GM18519 (cell line): ENCODE measurements around the gene TMEM209.
"Not testable (repeated sequence)": the region's sequence is repeated elsewhere in the genome, so short reads cannot be mapped to it uniquely, and the experiment has no call there.

Experiments
- ATAC-seq: cut with Tn5 transposase; IDR thresholded peaks from one replicate; pipeline ENCODE4 v1.9.1; 2021; ENCODE audit warnings: mild to moderate bottlenecking, moderate library complexity; ENCODE audit not compliant: unreplicated experiment, low FRiP score

Gene TMEM209

DNA sequence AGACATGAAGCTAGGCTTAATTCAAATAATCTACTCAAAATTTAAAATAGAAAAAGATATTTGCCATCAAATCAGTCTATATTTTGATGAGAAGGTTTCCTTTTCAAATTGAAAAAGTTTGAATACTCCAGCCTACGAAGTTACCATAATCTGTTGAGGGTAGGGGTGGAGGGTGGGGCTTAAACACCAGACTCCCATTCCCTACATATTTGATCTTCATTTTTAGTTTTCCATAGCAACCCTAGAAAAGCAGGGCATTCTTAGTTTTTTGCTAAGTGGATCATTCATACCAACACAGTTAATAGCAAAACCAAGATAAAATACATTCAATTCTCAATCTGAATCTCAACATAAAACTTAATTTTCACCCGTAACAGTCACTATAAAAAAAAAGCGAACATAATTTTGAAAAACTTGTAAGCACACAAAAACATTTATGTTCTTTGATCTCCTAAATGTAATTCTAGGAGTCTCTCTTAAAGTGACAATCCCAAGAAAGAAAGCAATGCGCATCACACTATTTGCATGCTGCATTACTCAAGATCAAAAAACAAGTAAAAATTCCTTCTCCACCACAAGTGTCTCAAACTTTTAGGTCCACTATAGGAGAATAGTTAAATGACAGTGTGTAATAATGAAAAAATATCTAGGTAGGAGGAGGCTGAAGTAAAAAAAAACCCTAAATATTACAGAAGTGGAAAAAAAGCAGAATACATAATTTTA lies 30.8 kb downstream of the TMEM209 start:
- no peak for ATAC-seq

DNA sequence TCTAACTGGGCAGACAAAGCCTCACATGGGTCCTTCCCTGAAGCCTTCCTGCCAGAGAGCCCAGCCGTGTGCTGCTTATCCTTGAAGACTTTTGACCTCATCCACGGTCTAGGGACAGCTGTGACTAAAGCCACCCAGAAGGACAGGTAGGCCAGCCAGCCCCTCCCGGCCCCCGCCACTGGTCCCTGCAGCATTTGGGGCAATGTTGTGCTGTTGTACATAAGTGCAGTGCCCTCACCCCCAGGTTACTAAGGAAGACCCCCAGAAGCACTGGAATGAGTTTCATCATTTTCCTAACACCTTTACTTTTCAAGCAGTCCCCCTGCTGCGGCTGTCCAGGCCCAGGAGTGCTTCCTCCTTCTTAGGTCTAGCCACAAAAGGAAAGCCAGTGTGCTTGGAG lies 43.0 kb downstream of the TMEM209 start:
- ATAC-seq: no peak

DNA sequence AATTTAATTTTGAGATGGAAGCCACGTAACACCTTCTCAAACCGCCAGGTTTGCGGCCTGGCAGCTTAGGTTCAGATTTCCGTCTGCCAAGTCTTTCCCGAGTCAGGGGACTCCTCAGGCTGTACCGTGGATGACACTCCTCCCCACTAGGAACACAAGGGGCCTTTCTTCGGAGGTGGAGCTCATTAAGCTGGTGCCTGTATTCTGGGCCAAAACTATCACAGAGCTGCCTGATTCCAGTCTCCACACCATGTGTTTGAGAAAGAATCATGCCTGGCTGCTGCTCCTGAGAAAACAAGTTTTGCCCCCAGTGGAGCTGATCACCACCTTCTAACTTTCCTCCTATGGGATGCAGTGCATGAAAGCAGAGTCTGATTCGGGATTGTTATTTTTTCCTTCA lies 44.8 kb downstream of the TMEM209 start:
- no peak for ATAC-seq

DNA sequence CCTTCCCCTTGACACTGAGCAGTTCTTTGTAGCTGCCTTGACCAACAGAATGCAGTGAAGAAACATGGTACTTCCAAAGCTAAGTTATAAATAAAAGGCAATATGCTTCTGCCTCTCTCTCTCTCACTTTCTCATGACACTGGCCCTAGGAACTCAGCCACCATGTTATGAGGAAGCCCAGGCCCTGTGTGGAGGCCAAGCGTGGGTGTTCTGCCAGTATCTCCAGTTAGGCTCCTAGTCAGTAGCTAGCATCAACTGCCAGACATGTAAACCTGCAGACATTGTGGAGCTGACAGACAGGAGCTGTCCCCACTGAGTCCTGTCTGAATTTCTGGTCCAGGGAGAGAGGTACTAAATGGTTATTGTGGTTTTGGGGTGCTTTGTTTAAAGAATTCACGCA lies 45.2 kb downstream of the TMEM209 start:
- no peak for ATAC-seq

DNA sequence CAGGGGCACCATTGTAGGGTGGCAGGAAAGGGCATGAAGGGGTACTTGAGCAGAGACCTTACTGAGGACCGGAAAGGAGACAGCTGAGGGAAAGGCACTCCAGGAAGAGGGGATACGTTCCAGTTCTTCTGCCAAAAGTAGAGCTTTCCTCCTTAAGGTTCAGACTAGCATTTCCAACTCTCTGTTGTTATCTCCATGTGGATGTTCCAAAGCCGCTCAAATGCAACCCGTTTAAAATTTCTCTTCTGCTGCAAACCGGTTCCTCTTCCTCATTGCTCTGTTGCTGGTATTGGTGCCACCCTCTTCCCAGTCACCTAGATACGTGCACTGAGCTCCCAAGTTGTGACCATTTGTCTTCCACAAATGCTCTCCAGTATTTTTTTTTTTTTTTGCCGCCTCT lies 47.5 kb downstream of the TMEM209 start:
- no peak for ATAC-seq

DNA sequence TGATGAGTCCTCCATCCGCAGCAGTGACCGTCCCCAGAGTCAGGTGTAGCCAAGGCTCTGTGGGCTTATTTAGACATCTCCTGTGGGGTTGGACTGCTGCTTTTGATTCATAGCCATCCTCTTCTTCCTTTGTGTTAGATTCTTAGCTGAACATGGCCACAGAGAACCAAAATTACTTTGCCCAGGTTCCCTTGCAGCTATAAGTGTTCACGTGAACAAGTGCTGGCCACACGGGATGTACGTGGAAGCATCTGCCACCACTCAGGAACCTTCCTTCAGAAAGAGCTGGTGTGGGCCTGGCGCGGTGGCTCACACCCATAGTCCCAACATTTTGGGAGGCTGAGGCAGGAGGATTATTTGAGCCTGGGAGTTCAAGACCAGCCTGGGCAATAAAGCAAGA lies 49.1 kb downstream of the TMEM209 start:
- ATAC-seq: no peak

DNA sequence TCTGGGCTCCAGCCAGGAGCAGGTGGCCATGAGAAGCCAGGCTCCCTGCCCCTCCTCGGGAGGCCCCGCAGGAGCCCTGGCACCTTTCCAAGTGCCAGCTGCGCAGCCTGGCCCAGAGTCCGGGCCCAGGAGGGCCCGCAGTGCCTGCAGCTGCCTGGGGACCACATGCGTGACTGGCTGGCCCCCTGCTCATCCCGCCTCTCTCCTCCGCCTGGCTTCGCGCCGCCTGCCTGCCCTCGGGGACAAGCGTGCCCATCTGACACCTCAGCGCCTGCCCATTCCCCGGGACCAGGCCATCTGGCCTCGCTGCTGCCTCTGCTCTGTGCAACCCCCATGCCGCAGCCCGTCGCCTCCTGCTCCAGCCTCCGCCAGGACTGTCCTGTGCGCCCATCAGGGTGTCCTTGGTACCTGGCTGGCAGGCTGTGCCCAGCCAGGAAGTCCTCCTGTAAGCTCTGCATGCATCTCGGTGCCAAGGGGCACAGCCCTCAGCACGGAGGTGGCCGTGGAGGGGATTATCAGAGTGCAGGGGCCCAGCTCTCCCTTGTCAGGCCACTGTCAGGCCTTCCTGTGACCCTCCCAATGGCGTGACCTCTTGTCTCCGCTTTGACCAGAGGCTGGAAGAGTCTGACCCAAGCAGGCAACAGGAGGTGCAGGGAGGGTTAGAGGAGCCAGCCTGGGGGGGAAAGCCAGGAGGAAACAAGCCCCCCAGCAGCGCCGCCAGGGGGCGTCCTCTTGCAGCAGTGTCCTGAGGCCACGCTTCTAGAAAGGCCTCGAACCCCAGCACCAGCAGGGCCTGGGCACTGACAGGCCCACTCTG lies 50.5 kb downstream of the TMEM209 start:
- ATAC-seq: no peak

DNA sequence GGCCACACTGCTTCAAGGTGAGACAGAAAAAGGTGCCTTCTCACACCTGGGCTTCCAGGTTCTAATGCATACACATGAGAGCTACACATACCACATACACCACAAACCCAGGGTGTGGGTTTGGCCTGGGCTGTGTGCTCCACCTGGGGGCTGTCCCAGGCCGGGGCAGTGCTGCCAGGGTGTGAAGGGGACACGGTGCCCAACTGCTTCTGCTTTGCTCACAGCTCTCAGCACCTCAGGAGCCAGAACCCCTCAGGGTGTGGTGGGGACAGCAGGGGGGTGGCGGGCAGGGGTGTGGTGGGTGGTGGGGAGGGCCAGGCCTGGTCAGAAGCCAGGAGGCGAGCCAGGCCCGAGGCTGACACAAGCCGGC lies 51.1 kb downstream of the TMEM209 start:
- ATAC-seq: no peak

DNA sequence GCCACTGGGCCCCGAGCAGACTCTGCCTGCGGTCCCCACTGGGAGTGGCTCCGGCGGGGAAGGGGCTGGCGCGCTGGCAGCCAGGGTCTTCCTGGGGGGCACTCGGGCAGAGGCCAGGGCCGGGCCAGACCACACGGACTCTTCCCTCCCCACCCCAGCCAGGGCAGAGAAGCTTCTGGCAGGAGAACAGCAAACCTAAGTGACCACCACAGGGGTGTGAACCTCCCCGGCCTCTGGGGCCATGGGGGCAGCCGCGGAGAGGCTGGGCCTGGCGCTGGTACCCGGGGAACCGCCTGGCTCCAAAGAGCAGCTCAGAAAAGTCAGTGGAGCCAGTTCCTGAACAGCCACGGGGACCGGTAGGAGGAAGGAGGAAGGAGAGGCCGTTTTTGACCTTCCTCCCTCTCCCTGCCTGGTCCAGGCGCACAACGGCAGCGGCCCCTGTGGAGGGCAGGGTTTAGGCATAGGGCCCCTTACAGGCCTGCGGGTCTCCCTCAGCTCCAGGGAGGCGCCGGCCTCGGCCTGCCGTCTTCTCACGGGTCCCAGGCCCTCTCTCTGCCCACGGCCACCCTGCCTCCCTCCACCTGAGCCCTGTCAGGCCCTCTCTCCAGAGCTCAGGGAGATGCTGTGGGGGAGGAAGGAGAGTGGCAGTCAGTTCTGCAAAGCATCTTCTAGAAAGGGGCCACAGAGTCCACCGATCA lies 51.8 kb downstream of the TMEM209 start:
- no peak for ATAC-seq

DNA sequence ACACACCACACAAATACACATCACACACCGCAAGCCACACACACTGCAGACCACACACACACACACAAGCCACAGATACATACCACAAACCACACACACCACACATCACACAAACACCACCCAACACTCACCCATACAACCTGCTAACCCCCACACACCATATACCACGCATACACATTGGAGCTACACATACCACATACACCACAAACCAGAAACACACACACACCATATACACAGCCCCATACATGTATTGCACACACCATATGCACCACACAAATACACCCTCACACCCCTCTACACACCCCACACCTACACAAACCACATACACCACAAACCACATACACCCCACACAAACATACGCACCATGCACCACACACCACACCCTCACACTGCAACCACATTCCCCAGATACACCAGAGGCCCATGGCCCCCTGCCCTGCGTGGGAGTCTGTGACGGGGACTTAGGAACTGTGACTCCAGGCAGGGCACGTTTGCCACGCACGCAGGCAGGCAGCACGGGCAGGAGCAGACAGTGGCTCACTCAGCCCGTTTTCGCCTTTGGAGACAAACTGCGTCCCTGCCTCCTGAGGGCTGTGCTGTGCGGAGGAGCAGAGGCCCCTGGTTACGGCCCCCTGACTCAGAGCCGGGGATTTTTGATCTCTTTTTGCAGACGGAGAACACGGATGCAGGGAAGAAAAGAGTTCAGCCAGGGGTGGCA lies 52.6 kb downstream of the TMEM209 start:
- ATAC-seq: no peak

DNA sequence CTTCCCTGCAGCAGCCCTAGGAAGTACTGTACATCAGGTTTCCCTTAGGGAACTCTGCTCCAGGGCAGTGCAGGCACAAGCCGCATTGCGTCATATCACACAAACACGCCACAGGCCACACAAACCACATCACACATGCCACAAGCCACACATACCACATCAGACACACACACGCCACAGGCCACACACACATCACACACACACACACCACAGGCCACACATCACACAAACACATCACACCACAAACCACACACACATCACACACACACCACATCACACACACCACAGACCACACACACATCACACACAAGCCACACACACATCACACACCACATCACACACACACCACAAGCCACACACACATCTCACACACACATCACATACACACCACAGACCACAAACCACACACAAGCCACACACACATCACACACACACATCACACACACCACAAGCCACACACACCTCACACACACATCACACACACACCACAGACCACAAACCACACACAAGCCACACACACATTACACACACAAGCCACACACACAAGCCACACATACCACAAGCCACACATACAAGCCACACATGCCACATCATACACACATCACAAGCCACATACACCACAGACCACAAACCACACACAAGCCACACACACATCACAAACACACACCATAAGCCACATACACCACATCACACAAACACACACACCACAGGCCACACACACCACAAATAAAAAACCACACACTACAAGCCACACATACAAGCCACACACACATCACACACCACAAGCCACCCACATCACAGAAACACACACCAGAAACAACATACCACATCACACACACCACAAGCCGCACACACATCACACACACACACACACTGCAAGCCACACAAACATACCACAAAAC lies 53.4 kb downstream of the TMEM209 start:
- no peak for ATAC-seq

DNA sequence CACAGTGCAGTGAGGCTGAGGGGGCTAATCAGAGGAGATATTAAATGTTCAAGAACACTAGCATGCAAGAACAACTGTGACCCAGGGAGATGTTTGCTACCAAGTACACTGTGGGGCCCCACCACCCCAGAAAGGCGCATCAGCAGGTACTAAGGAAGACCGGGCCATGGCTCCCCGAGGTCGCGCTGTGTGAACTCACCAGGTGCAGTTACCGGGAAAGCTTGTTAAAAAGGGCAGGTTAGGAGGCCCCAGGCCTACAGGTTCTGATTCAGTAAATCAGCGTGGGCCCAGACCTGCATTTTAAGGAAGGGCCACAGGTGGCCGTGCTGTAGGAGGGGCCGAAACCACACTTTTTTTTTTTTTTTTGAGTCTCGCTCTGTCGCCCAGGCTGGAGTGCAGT lies 54.6 kb downstream of the TMEM209 start:
- ATAC-seq: no peak

DNA sequence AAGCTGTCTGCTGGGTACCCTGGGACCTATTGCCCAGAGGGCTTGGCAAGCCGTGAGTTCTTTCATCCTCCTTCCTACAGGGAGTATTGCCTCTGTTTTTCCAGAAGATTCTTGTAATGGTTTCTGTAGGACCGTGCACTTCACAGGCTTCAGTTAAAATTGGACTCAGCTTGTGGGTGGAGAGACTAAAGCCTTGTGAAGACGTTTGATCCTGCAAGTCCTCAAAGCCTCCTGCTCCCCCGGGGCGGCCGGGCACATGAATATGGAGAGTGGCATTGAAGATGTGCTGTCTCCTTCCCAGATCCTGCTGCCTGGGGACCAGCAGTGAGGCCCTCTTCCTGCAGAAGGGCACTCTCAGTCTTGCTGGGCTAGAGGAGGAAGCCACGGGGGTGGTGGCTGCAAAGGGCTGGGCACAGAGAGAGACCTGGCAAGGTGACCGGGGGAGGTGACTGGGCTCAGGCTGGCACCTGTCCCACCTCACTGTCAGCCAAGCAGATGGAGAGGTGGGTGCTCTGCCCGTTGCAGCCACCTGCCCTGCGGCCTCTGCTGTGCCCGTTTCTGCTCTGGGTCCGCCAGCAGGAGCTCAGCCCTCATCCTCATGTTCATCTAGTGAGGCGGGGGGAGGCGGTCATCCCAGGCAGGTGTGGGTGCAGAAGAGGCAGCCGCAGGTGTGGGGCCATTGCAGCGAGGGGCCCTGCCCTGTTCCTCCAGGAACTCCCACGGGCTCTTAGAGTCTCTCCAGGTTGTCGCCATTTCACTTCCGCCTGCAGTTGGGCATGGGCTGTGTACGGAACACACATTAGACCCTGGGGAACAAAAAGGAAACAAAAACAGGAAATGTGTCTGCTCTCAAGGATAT lies 55.7 kb downstream of the TMEM209 start:
- no peak for ATAC-seq

DNA sequence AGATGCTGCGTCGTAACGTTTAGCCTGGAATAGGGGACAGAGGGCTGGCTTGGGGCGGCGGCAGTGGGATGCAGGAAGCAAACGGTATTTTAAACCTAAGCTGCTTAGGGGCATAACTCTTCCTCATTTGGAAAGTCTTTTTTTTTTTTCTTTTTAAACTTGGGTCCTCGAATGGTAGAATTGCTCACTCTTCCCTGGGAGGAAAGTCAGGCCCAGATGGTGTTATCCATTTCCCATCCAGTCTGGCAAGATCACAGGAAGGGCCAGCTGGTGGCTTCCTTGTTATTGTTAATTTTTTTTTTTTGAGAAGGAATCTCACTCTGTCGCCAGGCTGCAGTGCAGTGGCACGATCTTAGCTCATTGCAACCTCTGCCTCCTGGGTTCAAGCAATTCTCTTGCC lies 56.6 kb downstream of the TMEM209 start:
- no peak for ATAC-seq

DNA sequence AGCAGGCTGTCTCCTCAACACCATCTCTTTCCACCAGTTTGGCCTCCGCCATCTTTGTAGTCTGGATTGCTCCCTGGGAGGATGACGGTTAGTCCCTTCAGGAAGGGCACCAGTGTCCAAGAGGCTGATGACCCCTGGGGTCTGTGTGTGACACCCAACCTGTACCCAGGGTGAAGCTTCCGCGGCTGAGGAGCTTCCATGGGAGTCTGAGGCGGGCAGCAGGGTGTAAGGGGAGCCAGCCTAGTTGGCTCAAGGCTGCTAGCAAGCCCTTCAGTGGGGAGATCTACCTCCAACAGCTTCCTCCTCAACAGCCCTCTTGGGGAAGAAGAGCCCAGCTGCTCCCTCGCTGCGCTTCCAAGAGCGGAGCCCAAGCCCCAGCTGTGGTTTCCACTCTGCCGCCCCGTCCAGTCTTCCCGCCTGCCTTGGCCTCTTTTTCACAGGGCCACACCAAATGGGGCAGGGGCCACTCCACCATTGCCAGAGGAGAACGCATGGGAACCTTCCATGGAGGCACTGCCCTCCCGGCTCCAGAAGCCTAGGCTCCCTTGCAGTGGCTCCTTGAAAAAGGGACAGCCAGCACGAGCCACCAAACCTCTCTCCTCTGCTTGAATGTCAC lies 57.4 kb downstream of the TMEM209 start:
- ATAC-seq: no peak

DNA sequence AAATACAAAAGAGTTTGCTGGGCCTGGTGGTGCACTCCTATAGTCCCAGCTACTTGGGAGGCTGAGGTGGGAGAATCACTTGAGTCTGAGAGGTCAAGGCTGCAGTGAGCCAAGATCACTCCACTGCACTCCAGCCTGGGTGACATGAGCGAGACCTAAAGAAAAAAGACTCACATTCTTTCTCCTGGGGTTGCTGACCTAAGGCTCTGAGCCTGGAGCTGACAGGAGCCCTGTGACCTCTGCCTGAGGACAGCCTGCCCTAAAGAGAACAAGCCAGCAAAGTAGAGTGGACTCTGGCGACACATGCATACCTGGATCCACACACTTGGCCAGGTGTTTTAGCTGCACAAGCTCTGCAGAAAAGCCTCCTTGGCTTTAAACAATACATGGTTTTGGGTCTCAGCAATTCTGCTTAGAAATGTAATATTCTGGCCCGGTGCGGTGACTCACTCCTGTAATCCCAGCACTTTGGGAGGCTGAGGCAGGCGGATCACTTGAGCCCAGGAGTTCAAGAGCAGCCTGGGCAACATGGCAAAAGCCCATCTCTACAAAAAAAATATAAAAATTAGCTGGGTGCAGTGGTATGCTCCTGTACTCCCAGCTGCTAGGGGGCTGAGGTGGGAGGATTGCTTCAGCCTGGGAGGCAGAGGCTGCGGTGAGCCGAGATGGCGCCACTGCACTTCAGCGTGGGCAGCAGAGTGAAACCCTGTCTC lies 58.4 kb downstream of the TMEM209 start:
- no peak for ATAC-seq

DNA sequence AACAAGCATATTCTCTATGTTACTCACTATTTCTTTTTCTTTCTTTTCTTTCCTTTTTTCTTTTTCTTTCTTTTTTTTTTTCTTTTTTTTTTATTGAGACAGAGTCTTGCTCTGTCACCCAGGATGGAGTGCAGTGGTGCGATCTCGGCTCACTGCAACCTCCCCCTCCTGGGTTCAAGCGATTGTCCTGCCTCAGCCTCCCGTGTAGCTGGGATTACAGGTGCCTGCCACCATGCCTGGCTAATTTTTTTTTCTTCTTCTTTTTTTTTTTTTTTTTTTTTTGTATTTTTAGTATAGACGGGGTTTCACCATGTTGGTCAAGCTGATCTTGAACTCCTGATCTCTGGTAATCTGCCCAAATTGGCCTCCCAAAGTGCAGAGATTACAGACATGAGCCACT lies 59.1 kb downstream of the TMEM209 start:
- not testable (repeated sequence) for ATAC-seq
